Neural progenitor cell (in vitro differentiated cells): Measurements from ENCODE around the gene CHDH.

Experiments used
- EZH2 ChIP-seq: fragments of 200-600 bp; sonication (generic); IDR thresholded peaks from 2 replicates; pipeline ENCODE4 v1.6.1; 2017; ENCODE audit warnings: antibody characterized with exemption, mild to moderate bottlenecking, moderate library complexity
- EZH2phosphoT487 ChIP-seq: fragments of 200-600 bp; sonication (generic); IDR thresholded peaks from 2 replicates; pipeline ENCODE4 v1.6.1; 2017; ENCODE audit warnings: antibody characterized with exemption
- TF ChIP-seq, protein P1 (sequence below): fragments of 200-600 bp; sonication (generic); IDR thresholded peaks from 2 replicates; pipeline ENCODE4 v1.5.1; 2017; ENCODE audit warnings: antibody characterized with exemption, mild to moderate bottlenecking

- TF ChIP-seq, protein P1, sequence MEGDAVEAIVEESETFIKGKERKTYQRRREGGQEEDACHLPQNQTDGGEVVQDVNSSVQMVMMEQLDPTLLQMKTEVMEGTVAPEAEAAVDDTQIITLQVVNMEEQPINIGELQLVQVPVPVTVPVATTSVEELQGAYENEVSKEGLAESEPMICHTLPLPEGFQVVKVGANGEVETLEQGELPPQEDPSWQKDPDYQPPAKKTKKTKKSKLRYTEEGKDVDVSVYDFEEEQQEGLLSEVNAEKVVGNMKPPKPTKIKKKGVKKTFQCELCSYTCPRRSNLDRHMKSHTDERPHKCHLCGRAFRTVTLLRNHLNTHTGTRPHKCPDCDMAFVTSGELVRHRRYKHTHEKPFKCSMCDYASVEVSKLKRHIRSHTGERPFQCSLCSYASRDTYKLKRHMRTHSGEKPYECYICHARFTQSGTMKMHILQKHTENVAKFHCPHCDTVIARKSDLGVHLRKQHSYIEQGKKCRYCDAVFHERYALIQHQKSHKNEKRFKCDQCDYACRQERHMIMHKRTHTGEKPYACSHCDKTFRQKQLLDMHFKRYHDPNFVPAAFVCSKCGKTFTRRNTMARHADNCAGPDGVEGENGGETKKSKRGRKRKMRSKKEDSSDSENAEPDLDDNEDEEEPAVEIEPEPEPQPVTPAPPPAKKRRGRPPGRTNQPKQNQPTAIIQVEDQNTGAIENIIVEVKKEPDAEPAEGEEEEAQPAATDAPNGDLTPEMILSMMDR, result no peak
- no peak for TF ChIP-seq EZH2
- TF ChIP-seq EZH2phosphoT487, result no peak
Measured at GRCh38 chr3:53849916-53850315, 3.7 kb upstream of the CHDH start.
